ENCODE results near the gene RIBC2. TPM values are rescaled to one million over a fixed set of nuclear protein-coding genes. Genes with fewer than 3 reads are reported as not detected.
"Not testable (repeated sequence)": the region's sequence is repeated elsewhere in the genome, so short reads cannot be mapped to it uniquely, and the experiment has no call there.

Gene RIBC2
- total and polyA plus RNA-seq, 10 of the 15 experiments (the other 5 are each of a cell fraction or from before 2014, with no cell fraction given), result 0.10 TPM; not detected in 9

- H3K4me1 ChIP-seq (ENCODE audit: control insufficient read depth, insufficient read depth, low read length), result no peaks in the 10 kb centered on the region
- TF ChIP-seq RFX5 (IDR thresholded peaks at IDR 0.05; ENCODE audit: low read depth, low read length) (no peak), ZNF217 (IDR thresholded peaks at IDR 0.05) (no peak), CEBPB (IDR thresholded peaks at IDR 0.05; ENCODE audit: borderline replicate concordance in 1 of 2, low read depth in 2 of 2, low read length in 2 of 2) (no peak), POLR2A (IDR thresholded peaks at IDR 0.05; ENCODE audit: low read depth, low read length) (no peak), SP1 (IDR thresholded peaks at IDR 0.05; ENCODE audit: low read depth, low read length) (no peak), NFIC (IDR thresholded peaks at IDR 0.05; ENCODE audit: low read depth, low read length) (no peak), HDGF (IDR thresholded peaks at IDR 0.05) (no peak), IKZF1 (conservative IDR thresholded peaks at IDR 0.05) (no peak), RELA (IDR thresholded peaks at IDR 0.05; ENCODE audit: borderline replicate concordance, partially characterized antibody) (no peak), POU2F2 (IDR thresholded peaks at IDR 0.05; ENCODE audit: borderline replicate concordance, low read depth, low read length) (no peak), ZNF592 (IDR thresholded peaks at IDR 0.05) (no peak)
- WGBS (ENCODE audit: insufficient coverage, insufficient replicate concordance, low lambda C conversion rate, missing lambda C conversion rate), result 27% methylated on average over 5 of the region's 5 CpGs
- no peaks in the 10 kb centered on the region for H4K20me1 ChIP-seq (ENCODE audit: control insufficient read depth, insufficient read depth)
- H3K79me2 ChIP-seq (ENCODE audit: control insufficient read depth, insufficient read depth, low read length), result no peaks in the 10 kb centered on the region
- intact Hi-C loops (cut with micrococcal nuclease; ENCODE audit: unreplicated experiment) (no loop called here), in situ Hi-C loops (cut with MboI) (no loop called here)
- no peak overlapping the region for H2AFZ ChIP-seq (ENCODE audit: control insufficient read depth, low read depth, low read length)
- FAIRE-seq (no peak), DNase-seq (ENCODE audit: low read depth, low spot score) (no peak), ATAC-seq (no peak)
- SMC1A ChIA-PET (ENCODE audit: uncharacterized antibody, unreplicated experiment), result no interaction called here
- RAD21 ChIA-PET (ENCODE audit: unreplicated experiment), result no interaction called here
- no peaks in the 10 kb centered on the region for H3K9me3 ChIP-seq (replicated peaks; ENCODE audit: control insufficient read depth, insufficient read depth, low read length)
- CTCF ChIA-PET, result no interaction called here
- H3K27me3 ChIP-seq (replicated peaks in 1 of 2; ENCODE audit: control insufficient read depth in 2 of 2, insufficient read depth in 2 of 2, low read length in 1 of 2), result no peaks in the 10 kb centered on the region; a peak in 1 of 4 replicates
- no peak overlapping the region for H3K4me3 ChIP-seq
- H3K27ac ChIP-seq (ENCODE audit: control insufficient read depth, insufficient read depth), result no peak overlapping the region
- no peak overlapping the region for H3K4me2 ChIP-seq (ENCODE audit: control insufficient read depth, insufficient read depth)
- BruUV-seq (replicated peaks), result no TSS peak
- no peak overlapping the region for H3K9ac ChIP-seq (ENCODE audit: control insufficient read depth, insufficient read depth, low read length)
- H3K36me3 ChIP-seq (ENCODE audit: control insufficient read depth in 2 of 2, insufficient read depth in 2 of 2, low read length in 1 of 2), result no peaks in the 10 kb centered on the region
- POLR2A ChIA-PET, result no interaction called here
These were observed 32.7 kb downstream of the RIBC2 start for GRCh38 chr22:45446216-45446615.

- H3K27ac ChIP-seq (ENCODE audit: control insufficient read depth, insufficient read depth); BruUV-seq (replicated peaks); H3K4me1 ChIP-seq (ENCODE audit: control insufficient read depth, insufficient read depth, low read length); H3K9ac ChIP-seq (ENCODE audit: control insufficient read depth, insufficient read depth, low read length); H3K4me3 ChIP-seq; SMC1A ChIA-PET (ENCODE audit: uncharacterized antibody, unreplicated experiment); H3K79me2 ChIP-seq (ENCODE audit: control insufficient read depth, insufficient read depth, low read length); POLR2A ChIA-PET; FAIRE-seq; H3K4me2 ChIP-seq (ENCODE audit: control insufficient read depth, insufficient read depth); DNase-seq (ENCODE audit: low read depth, low spot score); CTCF ChIA-PET; H3K27me3 ChIP-seq (replicated peaks in 1 of 2; ENCODE audit: control insufficient read depth in 2 of 2, insufficient read depth in 2 of 2, low read length in 1 of 2); H3K36me3 ChIP-seq (ENCODE audit: control insufficient read depth in 2 of 2, insufficient read depth in 2 of 2, low read length in 1 of 2); in situ Hi-C loops (cut with MboI); H3K9me3 ChIP-seq (replicated peaks; ENCODE audit: control insufficient read depth, insufficient read depth, low read length); ATAC-seq; intact Hi-C loops (cut with micrococcal nuclease; ENCODE audit: unreplicated experiment); H2AFZ ChIP-seq (ENCODE audit: control insufficient read depth, low read depth, low read length); H4K20me1 ChIP-seq (ENCODE audit: control insufficient read depth, insufficient read depth): not testable (repeated sequence)
- WGBS (ENCODE audit: insufficient coverage, insufficient replicate concordance, low lambda C conversion rate, missing lambda C conversion rate), result 38% methylated on average over 4 of the region's 4 CpGs
- RAD21 ChIA-PET (ENCODE audit: unreplicated experiment), result interaction anchor here (0.5 kb wide), 1 partner anchor 304 kb away, joined by 3 read pairs; no protein-coding TSS in a partner anchor
These were observed 34.1 kb downstream of the RIBC2 start for GRCh38 chr22:45447596-45447995.
